Measurements from ENCODE around the gene ABLIM1.

ABLIM1 gene

GRCh38 chr10:114408968-114409444 is 249.1 kb downstream of the ABLIM1 start:
- no peak for DNase-seq (ENCODE audit: low spot score)

GRCh38 chr10:114408112-114408967 is 249.7 kb downstream of the ABLIM1 start:
- DNase-seq (ENCODE audit: low spot score), result no peak

- DNase-seq (ENCODE audit: low spot score), result no peak
These were observed 251.6 kb downstream of the ABLIM1 start for GRCh38 chr10:114406455-114406854.

- DNase-seq (ENCODE audit: low spot score), result no peak
These were observed 253.1 kb downstream of the ABLIM1 start for GRCh38 chr10:114405011-114405350.

- no peak for DNase-seq (ENCODE audit: low spot score)
These were observed 253.7 kb downstream of the ABLIM1 start, which contains the start of gene AFAP1L2 for GRCh38 chr10:114404171-114405010. TSS of gene AFAP1L2 (minus strand) at chr10:114404502. CDS start at chr10:114404455, 47 bp downstream.

GRCh38 chr10:114403541-114404161 is 254.4 kb downstream of the ABLIM1 start:
- no peak for DNase-seq (ENCODE audit: low spot score)

GRCh38 chr10:114402871-114403540 is 255.1 kb downstream of the ABLIM1 start:
- DNase-seq (ENCODE audit: low spot score), result no peak

- no peak for DNase-seq (ENCODE audit: low spot score)
These were observed 255.8 kb downstream of the ABLIM1 start for GRCh38 chr10:114402233-114402632.

- DNase-seq (ENCODE audit: low spot score), result no peak
These were observed 256.8 kb downstream of the ABLIM1 start for GRCh38 chr10:114401195-114401791.

GRCh38 chr10:114400091-114400490 is 258.0 kb downstream of the ABLIM1 start:
- DNase-seq (ENCODE audit: low spot score), result no peak

GRCh38 chr10:114399576-114399975 is 258.5 kb downstream of the ABLIM1 start:
- DNase-seq (ENCODE audit: low spot score), result no peak

GRCh38 chr10:114398587-114399331 is 259.3 kb downstream of the ABLIM1 start:
- DNase-seq (ENCODE audit: low spot score), result no peak

GRCh38 chr10:114397651-114398145 is 260.4 kb downstream of the ABLIM1 start:
- no peak for DNase-seq (ENCODE audit: low spot score)

- no peak for DNase-seq (ENCODE audit: low spot score)
These were observed 261.6 kb downstream of the ABLIM1 start for GRCh38 chr10:114396464-114396863.

GRCh38 chr10:114395366-114396022 is 262.6 kb downstream of the ABLIM1 start:
- DNase-seq (ENCODE audit: low spot score), result no peak

GRCh38 chr10:114394531-114394930 is 263.5 kb downstream of the ABLIM1 start:
- no peak for DNase-seq (ENCODE audit: low spot score)

- no peak for DNase-seq (ENCODE audit: low spot score)
These were observed 264.2 kb downstream of the ABLIM1 start for GRCh38 chr10:114393886-114394285.

GRCh38 chr10:114393482-114393881 is 264.6 kb downstream of the ABLIM1 start:
- no peak for DNase-seq (ENCODE audit: low spot score)

- no peak for DNase-seq (ENCODE audit: low spot score)
These were observed 265.8 kb downstream of the ABLIM1 start for GRCh38 chr10:114392112-114392835.
